IPS DF 4.7 (cell line): ENCODE results near the gene CHCHD6.
A peak's percentile ranks its signal among the peaks of the same experiment; 100 is the strongest.

Source experiments
- DNase-seq: peaks from one replicate; pipeline ENCODE4 v3.0.0-alpha.2; 2013; ENCODE audit warnings: low spot score; ENCODE audit errors: extremely low read depth

Gene CHCHD6

DNA sequence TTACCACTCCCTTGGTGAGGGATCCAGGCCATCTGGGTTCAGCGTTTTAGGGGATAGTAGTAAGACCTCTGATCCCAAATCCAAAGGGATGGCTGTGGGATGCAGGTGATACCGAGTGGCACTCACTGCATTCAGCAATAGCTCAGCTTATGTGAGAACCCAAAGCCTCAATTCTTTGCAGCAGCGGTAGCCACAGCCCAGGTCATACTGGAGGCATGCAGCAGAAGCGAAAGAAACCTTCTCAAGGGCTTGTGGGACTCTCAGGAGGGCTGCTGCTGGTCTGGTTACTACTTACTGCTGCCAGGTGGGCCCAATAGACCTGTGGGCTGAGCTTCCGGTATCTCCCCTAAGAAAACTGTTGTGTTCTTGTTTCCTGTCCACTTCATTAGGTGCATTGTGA, 38.0 kb downstream of the CHCHD6 start:
- DNase-seq = no peak

DNA sequence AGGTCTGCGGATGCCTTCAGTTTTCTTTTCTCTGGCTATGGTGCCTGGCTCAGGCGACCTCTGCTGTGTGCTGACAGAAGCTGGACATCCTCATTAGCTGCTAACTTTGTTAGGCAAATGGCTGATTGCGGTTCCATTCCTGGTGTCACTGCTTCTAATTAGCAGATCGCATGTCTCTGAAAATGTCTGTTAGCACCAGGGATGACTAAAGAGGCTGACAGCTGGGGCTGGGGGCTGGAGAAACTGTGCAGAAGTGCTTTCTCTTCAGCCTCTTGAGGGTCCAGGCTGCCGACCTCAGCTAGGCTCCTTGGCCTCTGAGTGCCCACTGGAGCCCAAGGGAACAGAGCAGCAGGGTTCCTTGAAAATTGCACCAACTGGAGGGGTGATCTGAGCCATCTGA, 39.3 kb downstream of the CHCHD6 start:
- no peak for DNase-seq

DNA sequence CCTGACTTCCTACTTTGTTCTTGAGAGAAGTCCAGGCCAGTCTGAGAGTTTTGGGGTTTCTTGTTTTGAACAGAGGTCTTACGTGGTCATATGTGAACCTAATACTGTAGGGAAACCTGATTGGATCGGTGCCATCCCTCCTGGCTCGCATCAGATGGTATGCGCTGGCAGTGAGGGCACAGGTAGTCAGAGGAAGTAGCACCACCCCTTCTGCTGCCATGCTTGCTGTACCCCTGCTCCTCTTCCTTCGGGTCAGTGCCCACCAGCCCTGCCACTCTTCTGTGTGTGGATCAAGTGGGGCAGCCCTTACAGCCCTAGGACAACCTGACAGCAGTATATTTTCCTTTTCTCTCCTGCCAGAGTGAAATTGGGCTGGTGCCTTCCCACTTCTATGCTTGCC, 39.7 kb downstream of the CHCHD6 start:
- DNase-seq = no peak

DNA sequence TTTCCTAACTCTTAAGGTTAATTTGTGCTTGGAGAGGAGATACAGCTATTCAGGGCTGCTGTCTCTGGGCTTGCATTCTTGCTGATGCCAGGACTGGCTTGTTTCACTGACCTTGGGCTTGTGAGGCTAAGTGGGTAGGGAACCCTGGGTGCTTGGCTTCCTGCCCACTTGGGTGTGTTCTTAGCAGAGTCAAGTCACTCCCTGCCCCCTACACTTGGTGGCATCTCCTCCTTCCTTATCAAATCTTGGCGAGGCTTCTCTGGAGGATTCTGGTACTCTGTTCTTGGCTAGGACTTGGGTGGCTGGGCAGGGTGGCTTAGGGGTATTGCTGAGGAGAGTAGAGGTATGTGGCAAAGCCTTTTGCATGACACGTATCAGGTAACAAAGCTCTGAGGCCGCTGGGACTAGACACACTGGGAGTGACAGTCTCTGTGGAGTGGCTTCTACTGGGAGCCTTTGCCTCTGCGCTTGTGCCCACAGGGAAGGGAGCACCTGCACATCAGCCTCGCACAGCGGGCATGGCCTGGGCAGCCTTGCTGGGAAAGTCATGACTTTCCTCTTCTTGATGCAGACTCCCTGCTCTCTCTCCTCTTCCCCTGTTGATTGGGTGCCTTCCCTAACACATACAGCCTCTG, 41.8 kb downstream of the CHCHD6 start:
- no peak for DNase-seq

DNA sequence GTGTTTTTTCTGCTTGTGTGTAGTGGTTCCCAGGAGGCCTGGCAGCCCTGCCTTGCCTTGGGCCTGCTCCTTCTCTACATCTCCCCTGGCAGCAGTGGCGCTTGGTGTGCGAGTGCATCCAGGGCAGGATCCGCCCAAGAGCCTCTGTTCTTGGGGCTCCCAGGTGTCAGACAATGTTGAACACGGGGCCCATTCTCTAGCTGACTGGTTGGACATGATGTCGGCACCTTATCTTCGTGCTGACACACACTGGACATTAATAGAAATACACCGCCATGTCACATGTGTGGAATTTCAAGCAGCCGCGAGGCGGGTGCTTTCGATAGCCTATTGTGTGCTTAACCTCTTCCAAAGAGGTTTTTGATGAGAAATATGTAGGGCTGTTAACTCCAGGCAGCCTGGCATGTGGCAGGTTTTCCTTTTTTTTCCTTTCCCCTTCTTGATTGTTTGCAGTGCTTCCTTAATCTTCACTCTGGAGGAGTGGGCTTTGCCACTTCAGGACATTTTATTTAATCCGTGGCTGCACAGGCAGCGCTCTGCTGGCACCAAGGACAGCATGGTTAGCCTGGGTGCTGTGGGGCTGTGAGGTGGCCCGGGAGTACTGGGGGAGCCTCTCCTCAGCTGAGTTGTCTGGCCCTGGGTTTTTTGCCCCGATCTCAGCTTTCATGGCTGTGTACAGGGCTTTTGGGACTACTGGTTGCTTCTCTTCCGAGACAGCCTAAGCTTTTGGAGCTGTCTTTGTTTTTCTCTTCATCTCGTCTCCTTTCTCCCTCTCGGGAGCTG, 42.5 kb downstream of the CHCHD6 start:
- DNase-seq = no peak

DNA sequence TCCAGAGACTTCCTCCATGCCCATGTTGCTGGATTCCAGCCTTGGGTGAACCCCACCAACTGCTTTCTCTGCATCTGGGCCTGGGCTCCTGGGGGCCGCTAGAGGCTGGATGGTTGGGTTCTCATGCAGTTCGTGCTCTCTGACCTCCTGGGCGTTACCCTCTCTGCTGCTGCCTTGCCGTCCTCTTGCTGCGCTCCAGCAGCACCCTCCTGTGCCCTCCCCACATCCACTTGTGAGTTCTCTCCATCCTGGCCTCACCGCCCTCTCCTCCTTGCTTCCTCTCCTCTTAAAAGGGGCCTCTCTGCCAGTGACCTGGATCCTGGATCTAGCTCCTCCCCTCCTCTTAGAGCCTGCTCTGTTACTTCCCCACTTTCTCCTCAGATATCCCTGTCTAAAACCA, 43.7 kb downstream of the CHCHD6 start:
- DNase-seq = no peak

DNA sequence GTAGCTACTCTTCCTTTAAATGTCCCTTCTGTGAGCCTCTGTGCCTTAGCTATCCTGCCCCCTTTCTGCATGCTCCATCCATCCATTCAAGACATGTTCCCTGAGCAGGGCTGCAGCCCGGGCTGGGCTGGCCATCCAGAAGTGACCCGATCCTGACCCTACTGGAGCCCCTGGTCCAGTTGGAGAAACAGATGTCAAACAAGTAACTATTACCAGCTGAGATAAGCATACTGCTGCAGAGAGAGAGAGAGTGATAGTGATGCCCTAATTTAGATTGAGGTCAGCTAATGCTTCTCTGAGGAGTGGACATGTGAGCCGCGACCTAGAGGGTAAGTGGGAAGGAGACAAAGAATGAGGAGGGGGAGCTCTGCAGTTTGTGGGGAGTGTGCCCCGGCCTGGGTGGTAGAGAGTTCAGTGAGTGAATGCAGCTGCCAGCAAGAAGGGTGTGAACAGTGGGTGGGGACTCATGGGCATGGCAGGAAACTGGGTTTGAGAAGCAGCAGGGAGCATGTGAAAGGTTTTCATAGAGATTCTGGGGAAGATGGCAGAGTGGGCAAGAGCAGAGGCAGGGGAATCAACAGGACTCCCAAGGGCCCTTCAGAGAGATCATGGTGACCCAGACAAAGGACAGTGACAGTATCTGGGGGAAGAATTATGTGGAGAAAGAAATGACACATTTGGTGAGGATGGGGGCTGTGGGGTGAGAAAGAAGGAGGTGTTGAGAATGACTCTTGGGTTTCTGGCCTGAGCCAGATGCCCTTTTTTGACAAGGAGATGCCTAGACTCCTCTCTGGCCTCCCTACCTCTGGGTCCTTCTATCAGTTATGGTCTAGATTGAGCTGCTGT, 44.9 kb downstream of the CHCHD6 start:
- DNase-seq = no peak

DNA sequence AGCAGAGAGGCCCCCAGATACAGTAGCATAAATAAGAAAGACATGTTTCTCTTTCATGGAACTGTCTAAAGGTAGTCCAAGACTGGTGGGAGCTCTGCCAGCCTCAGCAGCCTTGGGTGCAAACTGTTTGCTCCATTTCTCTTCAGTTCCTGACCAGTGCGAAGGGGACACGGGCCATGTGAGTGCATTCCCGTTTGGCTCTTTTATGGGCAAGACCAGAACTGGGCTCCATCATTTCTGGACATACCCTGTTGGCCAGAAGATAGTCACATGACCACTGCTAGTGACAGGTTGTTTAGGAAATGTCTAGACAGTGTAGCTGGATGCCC, 45.5 kb downstream of the CHCHD6 start:
- no peak for DNase-seq

DNA sequence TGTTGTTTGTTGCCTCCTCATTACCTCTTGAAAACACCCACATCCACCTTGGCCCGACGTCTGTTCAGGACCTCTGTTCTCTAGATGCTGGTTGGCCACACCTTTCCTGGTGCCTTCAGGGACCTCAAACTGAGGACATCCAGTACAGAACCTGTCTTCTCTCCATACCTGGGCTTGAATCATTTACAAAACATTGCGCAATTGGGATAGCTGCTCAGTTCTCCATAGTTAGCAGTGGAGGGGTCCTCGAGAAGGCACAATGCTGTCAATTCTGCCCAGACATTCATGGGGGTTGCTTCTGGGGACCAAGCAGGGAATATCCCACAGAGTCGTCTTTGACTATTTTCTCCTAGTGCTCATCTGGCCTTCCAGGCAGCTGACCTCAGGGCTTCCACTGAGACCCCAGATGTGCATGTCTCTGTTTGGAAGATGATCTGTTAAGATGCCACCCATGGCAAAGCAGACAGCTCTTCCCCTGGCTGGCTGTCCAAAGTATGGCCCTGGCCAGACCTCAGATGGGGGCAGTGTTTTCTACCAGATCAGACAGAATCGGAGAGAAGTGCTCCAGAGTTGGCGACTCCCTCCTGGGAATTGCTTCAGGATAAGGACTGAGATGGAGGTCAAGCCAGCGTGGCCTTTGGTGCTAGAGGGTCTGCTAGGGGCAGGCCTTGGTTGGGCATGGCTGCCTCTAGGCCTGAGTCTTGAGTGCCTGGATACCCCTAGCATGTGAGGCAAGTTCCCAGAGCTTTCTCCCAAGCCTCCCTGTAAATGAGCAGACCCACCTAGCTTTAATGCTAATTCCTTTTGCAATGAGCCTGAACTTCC, 46.1 kb downstream of the CHCHD6 start:
- no peak for DNase-seq

DNA sequence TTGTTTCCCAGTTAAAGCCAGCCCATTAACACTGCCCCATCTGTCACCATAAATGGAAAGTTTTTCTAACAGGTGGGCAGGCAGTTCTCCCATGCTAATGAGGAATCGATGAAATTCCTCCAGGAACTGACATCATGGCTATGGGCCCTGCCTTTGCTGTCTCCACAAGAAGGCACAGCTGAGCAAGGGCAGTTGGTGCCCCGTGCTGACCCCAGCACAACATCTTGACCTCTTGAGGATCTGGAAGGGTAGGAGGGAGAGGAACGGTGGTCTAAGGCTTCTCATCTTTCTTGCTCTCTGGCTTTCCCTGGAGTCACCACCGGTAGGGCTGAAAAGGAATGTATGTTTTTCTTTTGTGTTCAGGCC, 46.7 kb downstream of the CHCHD6 start:
- DNase-seq = no peak

DNA sequence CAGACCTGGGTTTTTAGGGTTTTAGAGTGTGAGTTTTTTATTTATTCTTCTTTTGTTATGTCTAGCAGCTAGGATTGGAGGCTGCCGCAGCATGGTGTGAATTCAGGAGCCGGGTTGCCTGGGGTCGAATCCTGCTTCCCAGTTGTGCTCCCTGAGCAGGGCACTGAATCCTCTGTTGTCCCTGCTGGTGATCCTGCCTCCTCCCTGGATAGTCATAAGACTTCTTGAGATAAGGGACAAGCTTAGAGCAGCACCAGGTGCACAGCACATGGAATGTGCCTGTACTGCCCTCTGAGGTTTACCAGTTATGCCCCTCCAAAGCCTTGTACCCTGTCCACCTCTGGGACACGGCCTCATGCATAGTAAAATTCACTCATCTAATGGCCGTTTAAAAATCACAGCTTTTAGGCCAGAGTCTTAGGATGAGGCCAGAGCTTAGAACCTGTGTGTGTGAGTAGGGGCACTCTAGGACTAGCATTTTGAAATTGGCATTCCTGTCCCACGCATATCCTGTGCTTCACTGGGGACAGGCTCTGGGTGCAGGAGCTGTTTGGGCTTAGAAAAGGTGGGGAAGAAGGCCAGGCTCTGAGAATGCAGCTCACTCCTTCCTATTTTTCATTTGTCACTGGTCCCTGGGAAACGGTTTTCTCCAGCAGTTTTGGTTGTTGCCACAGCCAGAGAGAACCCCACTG, 47.7 kb downstream of the CHCHD6 start:
- DNase-seq = no peak

DNA sequence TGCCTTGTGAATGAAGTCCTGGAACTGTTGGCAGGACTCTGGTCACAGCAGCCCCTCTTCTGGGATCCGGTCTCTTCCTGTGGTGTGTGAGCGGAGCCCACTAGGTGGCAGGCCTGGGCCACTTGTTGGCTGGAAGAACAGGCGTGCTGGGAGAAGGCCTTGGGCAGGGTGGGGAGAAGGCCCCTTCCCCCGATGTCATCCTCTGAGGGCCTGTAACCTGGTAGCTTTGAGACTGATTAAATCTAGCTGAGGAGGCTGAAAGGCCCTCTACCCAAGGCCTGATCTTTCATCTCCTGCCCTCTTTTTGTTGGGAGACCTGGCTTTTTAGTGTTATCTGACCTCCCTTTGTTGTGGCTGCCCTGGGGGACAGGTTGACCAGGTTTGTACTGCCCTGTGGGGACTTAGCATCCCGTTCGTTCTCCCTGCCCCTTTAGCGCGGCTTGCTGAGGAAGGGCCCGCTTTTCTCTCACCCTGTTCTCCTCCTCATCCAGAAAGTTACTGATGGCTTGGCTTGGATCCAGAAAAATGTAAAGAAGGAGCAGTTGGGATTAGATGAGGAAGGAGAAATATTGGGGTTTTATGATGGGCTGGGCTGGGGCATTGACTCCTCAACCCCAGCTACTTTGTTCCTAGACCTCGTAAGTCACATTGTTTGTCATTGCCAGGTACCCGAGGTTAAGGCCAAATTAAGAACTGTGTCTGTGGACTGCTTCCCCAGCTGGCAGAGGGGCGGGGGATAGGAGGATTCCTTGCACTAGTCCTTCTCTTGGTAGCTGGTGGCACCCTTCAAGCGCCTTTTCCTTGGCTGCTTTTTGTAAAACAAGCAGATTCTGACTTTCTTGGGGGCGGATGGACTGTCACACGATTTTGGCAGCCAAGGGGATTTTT, 48.5 kb downstream of the CHCHD6 start:
- DNase-seq = peak; percentile 74

DNA sequence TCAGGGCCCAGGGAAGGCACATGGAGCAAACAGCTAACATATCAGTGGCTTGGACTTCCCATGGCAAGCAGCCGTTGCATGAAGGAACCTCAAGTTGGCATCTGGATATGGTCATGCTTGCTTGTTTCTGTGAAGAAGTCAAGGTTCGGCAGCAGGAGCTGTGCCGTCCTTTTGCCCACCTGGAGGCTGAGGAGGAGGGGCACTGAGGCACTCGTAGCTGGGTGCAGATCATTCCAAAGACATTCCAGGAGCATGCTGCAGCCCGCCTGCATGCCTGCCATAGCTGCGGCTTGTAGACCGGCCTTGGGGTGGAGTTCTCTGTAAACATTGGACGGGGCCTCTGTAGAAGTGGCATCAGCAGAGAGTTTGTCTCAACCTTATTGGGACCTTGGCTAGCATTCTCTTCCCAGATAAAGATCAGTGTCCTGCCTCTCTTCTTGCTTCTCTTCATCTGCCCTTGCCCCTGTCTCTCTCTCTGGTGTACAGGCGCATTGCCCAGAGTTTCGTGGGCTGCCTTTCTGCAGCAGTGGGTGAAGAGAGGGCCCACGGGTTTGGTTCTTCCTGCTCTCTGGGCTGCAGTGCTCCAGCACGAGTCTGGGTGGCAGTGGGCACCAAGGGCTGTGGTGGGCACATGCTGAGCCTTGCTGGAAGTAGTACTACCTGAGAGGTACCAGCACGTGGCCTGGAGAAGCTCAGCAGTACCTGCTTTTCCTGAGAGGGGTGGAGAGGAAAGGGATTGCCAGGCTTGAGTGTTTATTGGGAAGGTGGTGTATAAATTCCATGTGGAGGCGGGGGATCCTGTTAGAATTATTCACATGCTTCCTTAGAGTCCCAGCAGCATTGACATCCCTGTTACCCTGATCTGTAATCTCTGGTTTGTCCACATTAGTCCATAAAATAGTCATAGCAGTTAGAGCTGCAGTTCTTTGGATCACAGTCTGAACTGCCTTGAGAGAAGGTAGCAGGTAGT, 49.4 kb downstream of the CHCHD6 start:
- DNase-seq = no peak

DNA sequence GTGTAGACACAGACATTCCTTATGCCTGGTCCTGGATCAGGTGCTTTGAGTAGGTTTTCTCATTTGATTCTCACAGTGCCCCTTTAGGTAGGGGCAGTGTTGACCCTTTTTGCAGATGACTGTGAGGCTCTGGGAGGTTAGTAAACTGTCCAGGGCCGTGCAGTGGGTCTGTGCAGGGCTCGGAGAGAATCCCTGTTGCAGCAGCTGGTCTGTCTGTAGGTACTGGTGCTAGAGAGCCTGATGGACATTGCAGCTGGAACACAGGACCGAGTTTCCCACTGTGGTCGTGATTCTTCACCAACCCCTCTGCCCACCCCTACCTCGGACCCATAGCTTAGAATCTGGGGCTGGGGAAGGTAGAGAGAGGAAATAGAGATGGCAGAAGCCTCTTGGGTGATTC, 51.8 kb downstream of the CHCHD6 start:
- no peak for DNase-seq

DNA sequence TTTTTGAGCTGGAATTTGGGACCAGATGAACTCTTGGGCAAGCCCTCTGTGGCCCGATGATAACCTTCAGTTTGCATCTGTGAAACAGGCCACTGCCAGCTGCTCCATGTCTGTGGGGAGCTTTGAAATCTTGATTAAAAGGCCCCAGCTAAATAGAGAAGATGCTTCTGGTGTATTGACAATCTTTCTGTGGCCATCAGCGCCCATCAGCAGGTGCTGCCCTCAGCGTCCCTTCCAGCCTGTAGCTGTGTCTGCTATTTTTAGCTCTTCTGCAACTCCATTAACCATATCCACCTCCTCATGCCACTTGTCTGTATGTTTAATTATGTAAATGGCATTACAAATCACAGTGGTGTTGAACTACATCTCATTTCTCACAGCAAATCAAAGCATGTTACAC, 54.0 kb downstream of the CHCHD6 start:
- DNase-seq = no peak

DNA sequence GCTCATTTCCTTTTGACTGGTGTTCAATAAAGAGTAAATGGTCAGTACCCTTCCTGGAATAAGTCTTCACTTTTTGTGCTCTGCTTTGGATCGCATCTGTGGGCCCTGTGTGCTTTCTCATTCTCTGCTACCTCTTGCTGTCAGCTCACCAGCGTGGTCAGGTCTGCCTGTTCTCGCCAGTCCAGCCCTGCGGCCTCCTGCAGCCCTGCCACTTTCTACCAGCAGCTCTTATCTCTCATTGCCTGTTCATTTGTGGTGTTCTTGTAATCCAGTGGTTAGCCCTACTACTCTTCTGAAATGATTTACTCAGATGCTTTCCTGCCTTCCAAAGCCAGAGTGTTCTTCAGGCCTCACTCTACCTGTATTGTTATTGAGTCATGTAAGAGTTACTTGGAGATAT, 54.8 kb downstream of the CHCHD6 start:
- no peak for DNase-seq

DNA sequence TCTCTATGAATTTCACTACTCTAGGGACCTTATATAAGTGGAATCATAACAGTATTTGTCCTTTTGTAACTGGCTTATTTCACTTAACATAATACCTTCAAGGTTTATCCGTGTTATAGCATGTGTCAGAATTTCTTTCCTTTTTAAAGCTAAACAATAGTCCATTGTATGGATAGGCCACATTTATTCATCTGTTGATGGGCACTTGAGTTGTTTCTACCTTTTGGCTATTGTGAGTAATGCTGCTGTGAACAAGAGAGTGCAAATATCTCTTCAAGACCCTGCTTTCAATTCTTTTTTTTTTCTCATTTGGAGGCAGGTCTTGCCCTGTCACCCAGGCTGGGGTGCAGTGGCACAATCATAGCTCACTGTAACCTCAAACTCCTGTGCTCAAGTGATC, 56.5 kb downstream of the CHCHD6 start:
- DNase-seq = no peak

DNA sequence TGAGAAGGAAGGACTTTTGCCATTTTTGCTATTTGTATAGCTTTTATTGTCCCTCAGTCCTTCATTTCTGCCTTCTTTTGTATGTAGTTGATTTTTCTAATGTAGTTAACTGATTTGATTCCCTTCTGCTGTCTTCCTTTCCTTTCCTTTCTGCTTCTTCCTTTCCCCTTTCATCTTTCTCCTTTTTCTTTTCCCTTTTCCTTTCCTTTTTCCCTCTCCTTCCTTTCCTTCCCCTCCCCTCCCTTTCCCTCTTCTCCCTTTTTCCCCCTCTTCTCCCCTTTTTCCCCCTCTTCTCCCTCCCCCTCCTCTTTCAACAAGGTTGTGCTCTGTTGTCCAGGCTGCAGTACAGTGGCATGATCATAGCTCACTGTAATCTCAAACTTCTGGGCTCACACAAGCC, 59.0 kb downstream of the CHCHD6 start:
- no peak for DNase-seq
